Measurements from ENCODE around the gene ACVR1B. TPM values are rescaled to one million over a fixed set of nuclear protein-coding genes. Genes with fewer than 3 reads are reported as not detected.
A peak's percentile ranks its signal among the peaks of the same experiment; 100 is the strongest.

The ACVR1B gene
- total RNA-seq, 2 donors from 2014 or later, result 7.2 to 8.4 TPM

DNA sequence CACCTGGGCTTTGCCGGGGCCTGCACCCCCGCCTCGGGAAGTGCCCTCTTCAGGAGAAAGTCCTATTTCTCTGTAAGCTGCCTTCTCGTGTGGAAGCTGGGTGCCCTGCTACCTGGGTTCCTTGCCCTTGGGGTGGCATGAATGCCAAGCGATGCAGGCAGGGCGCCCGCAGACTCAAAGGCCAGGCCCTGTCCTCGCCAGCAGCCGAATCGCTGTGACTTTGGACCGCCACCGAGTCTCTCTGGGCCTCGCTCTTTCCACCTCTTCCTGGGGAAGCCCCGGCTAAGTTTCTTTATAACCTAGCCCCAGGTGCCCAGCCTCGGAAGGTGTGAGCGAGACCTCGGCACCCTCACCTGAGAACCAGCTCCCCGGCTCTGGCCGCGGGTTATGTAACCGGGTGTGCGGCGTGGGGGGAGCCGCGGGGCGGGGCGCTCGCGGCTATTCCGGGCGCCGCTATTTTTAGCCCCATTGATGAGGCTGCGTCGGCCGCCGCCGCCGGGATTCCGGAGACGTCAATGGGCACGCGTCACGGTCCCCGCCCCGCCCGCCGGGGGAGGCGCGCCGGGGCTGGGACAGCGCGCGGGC, 85.2 kb downstream of the ACVR1B start:
- no peaks in the 10 kb centered on the region for H3K9me3 Mint-ChIP-seq
- ATAC-seq (replicated peaks in 1 of 2), result peak; percentile 54 to 62
- H3K36me3 Mint-ChIP-seq (ENCODE audit: insufficient read depth in 2 of 2), result peaks cover 0 to 3% of the 10 kb centered on the region in 2 donors
- peak; percentile 74 to 87 for DNase-seq
- peak overlapping the region; percentile 74 to 81 for H3K4me3 Mint-ChIP-seq
- no peak overlapping the region for H3K27ac Mint-ChIP-seq
- H3K4me1 Mint-ChIP-seq (ENCODE audit: low read depth), result peaks cover 73% of the 10 kb centered on the region
- H3K27me3 Mint-ChIP-seq (ENCODE audit: low read depth), result no peaks in the 10 kb centered on the region

DNA sequence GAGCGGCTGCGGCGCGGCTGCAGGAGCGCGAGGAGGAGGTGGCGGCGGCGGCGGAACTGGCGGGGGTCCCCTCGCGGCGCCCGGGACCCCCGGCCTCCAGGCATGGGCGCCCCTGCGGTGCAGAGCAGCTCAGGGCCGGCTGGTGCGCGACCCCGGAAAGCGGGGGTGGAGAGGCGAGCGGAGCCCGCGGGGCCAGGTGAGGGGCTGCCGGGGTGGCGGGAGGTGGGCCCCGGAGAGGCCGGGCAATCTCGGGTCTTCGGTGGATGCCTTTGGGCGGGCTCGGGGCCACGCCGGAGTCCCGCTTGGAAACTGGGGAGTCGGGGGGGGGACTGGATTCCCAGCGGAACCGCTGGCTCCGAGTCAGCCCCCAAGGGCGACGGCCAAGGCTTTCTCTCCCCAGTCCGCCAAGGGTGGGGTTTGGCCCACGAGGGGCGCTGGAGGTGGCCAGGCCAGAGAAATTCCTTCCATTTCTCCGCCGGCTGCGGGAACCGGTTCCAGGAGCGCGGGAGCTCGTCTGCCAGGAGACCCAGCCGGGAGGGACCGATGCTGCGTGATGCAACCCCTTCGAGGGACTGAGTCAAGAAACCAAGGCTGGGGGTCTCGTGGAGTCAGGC, 85.9 kb downstream of the ACVR1B start:
- peak; percentile 5 to 6 for ATAC-seq (replicated peaks in 1 of 2)
- peak; percentile 22 to 38 for DNase-seq
- H3K27me3 Mint-ChIP-seq (ENCODE audit: low read depth), result no peaks in the 10 kb centered on the region
- H3K27ac Mint-ChIP-seq, result no peak overlapping the region
- peak overlapping the region; percentile 84 to 87 for H3K4me3 Mint-ChIP-seq
- H3K4me1 Mint-ChIP-seq (ENCODE audit: low read depth), result peaks cover 76% of the 10 kb centered on the region
- peaks cover 0 to 3% of the 10 kb centered on the region in 2 donors for H3K36me3 Mint-ChIP-seq (ENCODE audit: insufficient read depth in 2 of 2)
- H3K9me3 Mint-ChIP-seq, result no peaks in the 10 kb centered on the region

DNA sequence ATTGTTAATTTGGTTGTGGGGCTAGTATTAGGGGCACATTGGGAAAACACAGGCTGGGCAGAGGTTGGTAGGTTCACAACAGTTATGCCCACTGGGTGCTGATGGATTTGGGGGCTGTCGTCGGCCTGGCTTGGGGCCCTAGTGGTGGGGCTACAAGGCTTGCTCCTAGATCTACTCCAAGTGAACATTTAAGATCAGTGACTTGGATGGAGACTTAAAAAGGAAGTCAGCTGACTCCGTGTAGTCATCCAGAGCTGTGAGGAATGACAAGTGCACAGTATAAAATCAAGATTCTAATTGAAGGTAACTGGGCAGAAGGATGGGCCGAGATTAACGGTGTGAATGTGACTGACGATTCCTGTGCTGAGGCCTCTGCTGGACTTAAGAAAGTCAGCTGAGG, 86.9 kb downstream of the ACVR1B start:
- peaks cover 0 to 3% of the 10 kb centered on the region in 2 donors for H3K36me3 Mint-ChIP-seq (ENCODE audit: insufficient read depth in 2 of 2)
- H3K4me1 Mint-ChIP-seq (ENCODE audit: low read depth), result peaks cover 70% of the 10 kb centered on the region
- H3K27me3 Mint-ChIP-seq (ENCODE audit: low read depth), result no peaks in the 10 kb centered on the region
- H3K4me3 Mint-ChIP-seq, result peak overlapping the region; percentile 84 to 87
- ATAC-seq (replicated peaks in 1 of 2), result no peak
- H3K27ac Mint-ChIP-seq, result peak overlapping the region; percentile 61
- no peak for DNase-seq
- H3K9me3 Mint-ChIP-seq, result no peaks in the 10 kb centered on the region

DNA sequence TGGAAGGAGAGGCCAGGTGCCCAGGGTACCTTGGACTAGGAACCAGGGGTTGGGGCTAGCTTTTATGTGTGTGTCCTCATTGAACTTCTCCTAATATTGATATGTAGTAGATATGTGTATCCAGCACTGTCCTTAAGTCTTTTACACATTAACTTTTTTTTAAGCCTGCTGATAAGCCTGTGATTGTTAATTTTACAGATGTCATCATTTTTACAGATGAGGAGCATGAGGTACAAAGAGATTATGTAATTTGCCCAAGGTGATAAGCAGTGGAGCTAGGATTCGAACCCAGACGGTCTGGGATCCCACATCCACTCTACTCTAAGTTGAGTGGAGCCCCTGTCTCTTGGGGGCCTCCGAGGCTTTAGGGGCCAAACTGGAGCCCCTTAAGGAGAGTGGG, 89.5 kb downstream of the ACVR1B start:
- peaks cover 60% of the 10 kb centered on the region for H3K4me1 Mint-ChIP-seq (ENCODE audit: low read depth)
- DNase-seq (no peak), ATAC-seq (replicated peaks in 1 of 2) (no peak)
- H3K27ac Mint-ChIP-seq, result no peak overlapping the region
- no peaks in the 10 kb centered on the region for H3K9me3 Mint-ChIP-seq
- peaks cover 0 to 3% of the 10 kb centered on the region in 2 donors for H3K36me3 Mint-ChIP-seq (ENCODE audit: insufficient read depth in 2 of 2)
- H3K4me3 Mint-ChIP-seq, result peak overlapping the region in 1 of 2 donors; percentile 84
- H3K27me3 Mint-ChIP-seq (ENCODE audit: low read depth), result no peaks in the 10 kb centered on the region

DNA sequence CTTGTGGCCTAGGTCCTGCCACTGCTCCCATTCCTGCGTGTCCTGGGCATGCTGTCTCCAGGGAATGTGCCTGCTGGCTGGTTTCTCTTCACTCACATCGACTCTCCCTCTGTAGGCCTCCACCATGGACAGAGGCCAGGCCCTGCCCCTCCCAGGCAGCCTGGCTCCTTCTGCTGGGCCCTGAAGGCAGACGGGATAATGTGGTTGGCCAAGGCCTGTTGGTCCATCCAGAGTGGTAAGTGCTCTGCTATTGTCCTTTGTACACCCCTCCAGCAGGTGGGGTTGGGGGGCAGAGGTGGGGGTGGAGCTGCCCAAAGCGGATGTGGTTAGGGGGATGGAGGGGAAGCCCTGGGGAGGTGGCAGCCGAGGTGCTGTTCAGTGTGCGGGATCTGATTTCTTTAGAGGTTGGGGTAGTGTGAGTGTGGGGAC, 90.2 kb downstream of the ACVR1B start:
- no peaks in the 10 kb centered on the region for H3K27me3 Mint-ChIP-seq (ENCODE audit: low read depth)
- peaks cover 60% of the 10 kb centered on the region for H3K4me1 Mint-ChIP-seq (ENCODE audit: low read depth)
- peaks cover 0 to 3% of the 10 kb centered on the region in 2 donors for H3K36me3 Mint-ChIP-seq (ENCODE audit: insufficient read depth in 2 of 2)
- no peak overlapping the region for H3K27ac Mint-ChIP-seq
- peak overlapping the region; percentile 57 to 81 for H3K4me3 Mint-ChIP-seq
- ATAC-seq (replicated peaks in 1 of 2), result peak; percentile 43 to 57
- DNase-seq, result peak; percentile 51 to 54
- no peaks in the 10 kb centered on the region for H3K9me3 Mint-ChIP-seq

DNA sequence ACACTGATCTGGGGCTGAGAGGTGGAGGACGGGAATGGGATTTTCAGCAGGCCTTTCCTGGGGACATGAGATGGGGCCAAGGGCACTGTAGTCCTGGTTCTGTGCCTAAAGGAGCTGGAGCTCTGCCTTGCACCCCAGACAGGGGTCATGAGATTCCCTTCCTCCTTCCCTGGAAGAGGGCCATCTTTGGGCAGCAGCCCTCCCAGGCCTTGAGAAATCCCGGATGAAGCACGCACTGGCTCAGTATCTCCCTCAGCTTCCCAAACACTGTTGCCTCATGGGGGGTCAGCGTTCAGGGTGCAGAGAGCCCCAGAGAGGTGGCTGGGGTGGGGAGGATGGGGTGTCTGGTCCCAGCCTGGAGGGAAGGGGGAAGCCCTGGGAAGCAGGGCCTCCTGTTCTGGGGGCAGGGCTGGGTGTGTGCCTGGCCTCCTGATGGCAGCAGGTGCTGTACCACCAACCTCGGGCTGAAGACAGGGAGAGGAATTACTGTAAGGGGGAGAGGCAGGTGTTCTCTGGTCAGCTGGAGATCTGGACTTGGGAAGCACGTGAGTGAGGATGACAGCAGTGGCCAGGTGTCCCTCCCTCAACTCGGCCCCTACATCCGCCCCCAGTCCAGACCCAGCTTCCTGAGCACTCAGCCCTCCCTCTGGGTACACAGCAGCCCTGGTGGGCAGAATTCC, 91.3 kb downstream of the ACVR1B start:
- ATAC-seq (replicated peaks in 1 of 2), result no peak
- H3K36me3 Mint-ChIP-seq (ENCODE audit: insufficient read depth in 2 of 2), result peaks cover 0 to 3% of the 10 kb centered on the region in 2 donors
- DNase-seq, result no peak
- no peaks in the 10 kb centered on the region for H3K27me3 Mint-ChIP-seq (ENCODE audit: low read depth)
- no peak overlapping the region for H3K27ac Mint-ChIP-seq
- peaks cover 60% of the 10 kb centered on the region for H3K4me1 Mint-ChIP-seq (ENCODE audit: low read depth)
- no peaks in the 10 kb centered on the region for H3K9me3 Mint-ChIP-seq
- H3K4me3 Mint-ChIP-seq, result no peak overlapping the region

GRCh38 chr12:52043386-52044212, 92.1 kb downstream of the ACVR1B start:
- Mint-ChIP-seq H3K27me3 (ENCODE audit: low read depth) (no peaks in the 10 kb centered on the region), H3K9me3 (no peaks in the 10 kb centered on the region), H3K27ac (no peak overlapping the region), H3K36me3 (ENCODE audit: insufficient read depth in 2 of 2) (no peaks in the 10 kb centered on the region), H3K4me1 (ENCODE audit: low read depth) (peaks cover 53% of the 10 kb centered on the region), H3K4me3 (no peak overlapping the region)
- ATAC-seq (replicated peaks in 1 of 2) (no peak), DNase-seq (no peak)

GRCh38 chr12:52044292-52044983, 92.9 kb downstream of the ACVR1B start:
- no peak overlapping the region for H3K27ac Mint-ChIP-seq
- H3K36me3 Mint-ChIP-seq (ENCODE audit: insufficient read depth in 2 of 2), result peaks cover 2% of the 10 kb centered on the region in 2 donors
- H3K9me3 Mint-ChIP-seq, result no peaks in the 10 kb centered on the region
- no peak for DNase-seq
- H3K27me3 Mint-ChIP-seq (ENCODE audit: low read depth), result no peaks in the 10 kb centered on the region
- H3K4me1 Mint-ChIP-seq (ENCODE audit: low read depth), result peaks cover 50% of the 10 kb centered on the region
- no peak for ATAC-seq (replicated peaks in 1 of 2)
- no peak overlapping the region for H3K4me3 Mint-ChIP-seq

DNA sequence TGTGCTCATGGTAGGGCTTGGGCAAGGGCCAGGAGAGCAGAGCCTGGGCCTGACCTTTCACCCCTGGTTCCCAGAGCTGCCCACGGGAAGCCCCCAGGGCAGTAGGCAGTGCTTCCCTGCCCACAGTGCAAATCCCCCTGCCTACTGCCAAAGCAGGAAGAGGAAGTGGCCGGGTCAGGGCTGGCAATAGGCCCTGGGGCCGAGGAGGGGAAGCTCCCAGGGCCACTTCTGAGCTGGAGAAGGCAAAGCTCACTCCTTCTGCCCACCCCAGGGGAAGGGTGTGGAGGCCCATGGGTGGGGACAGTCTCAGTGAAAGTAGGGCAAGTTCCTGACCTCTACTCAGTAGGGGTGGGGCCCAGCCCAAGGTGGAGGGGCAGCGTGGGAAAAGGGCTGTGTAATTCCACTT, 94.3 kb downstream of the ACVR1B start:
- H3K4me1 Mint-ChIP-seq (ENCODE audit: low read depth), result peaks cover 48% of the 10 kb centered on the region
- no peaks in the 10 kb centered on the region for H3K9me3 Mint-ChIP-seq
- no peaks in the 10 kb centered on the region for H3K27me3 Mint-ChIP-seq (ENCODE audit: low read depth)
- no peak overlapping the region for H3K4me3 Mint-ChIP-seq
- DNase-seq (no peak), ATAC-seq (replicated peaks in 1 of 2) (no peak)
- H3K27ac Mint-ChIP-seq, result no peak overlapping the region
- peaks cover 2% of the 10 kb centered on the region in 2 donors for H3K36me3 Mint-ChIP-seq (ENCODE audit: insufficient read depth in 2 of 2)

Other genes with a start within 250 kb of the ACVR1B start
- gene FIGNL2, start 103.0 kb upstream of the ACVR1B start, total RNA-seq, result under 1 TPM; 0.86 TPM
- not detected for gene ANKRD33, start 63.6 kb upstream of the ACVR1B start, total RNA-seq
- not detected for gene ACVRL1, start 44.2 kb upstream of the ACVR1B start, total RNA-seq
- gene TAMALIN, start 55.2 kb downstream of the ACVR1B start, total RNA-seq, result 10 to 100 TPM; 10.0 to 11.1 TPM
- gene NR4A1, start 99.7 kb downstream of the ACVR1B start, total RNA-seq, result 100 to 1,000 TPM; 113 to 136 TPM
- 10 to 100 TPM; 52.6 to 53.4 TPM for gene ATG101, start 118.3 kb downstream of the ACVR1B start, total RNA-seq
- not detected for gene SMIM41, start 128.0 kb downstream of the ACVR1B start, total RNA-seq
- gene KRT80, start 240.3 kb downstream of the ACVR1B start, total RNA-seq, result not detected

Data from activated T-cell treated with anti-CD3 and anti-CD28 coated beads, Interleukin-2, amount 50 U/mL, for 72 hours (primary cell).